ENCODE measurements around the gene UBAP1. TPM values are rescaled to one million over a fixed set of nuclear protein-coding genes. Genes with fewer than 3 reads are reported as not detected.

Gene UBAP1
- total and polyA plus RNA-seq, 2 donors (not counting 1 experiment from before 2014, with no cell fraction given) = 20.4 to 27.0 TPM

DNA sequence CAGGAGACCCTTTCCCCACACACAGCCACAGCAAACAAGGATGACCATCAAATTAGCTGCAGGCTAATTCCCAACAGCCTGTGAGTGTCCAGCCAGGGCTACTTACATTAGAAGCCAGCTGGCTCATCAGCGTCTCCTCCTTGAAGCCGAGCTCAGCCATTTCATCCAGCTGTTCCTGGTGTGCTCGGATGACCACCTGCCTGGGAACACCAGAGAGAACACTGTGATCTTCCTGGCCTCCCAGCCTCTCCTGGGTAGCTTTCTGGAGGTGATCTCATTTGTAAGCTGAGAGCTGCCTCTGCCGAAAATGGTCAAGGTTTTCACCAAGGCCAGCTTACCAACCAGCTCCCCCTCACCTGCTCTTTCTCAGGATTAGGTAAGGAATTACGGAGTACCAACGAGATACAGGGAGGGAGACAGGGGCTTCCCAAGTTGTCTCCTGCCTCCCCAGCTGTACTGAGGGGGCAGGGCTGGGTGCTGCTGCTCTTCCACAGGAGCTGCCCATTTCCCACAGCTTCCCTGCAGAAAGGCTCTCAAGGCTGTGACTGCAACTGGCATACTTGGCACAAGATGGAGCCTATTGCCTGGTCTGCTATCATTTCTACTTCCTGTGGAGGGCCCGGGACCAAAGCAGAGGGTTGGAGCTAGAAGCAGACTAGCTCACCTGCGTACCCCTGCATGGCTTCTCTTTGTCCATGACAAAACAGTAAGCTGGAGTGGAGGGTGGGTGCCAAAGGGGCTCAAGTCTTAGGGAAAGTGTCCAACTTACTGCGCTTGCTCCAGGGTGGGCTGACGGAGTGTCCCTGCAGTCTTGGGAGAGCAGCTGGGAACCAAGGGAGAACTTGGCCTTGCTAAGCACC is 76.4 kb downstream of the UBAP1 start:
- peaks cover 3 to 26% of the 10 kb centered on the region in 2 experiments for H3K36me3 ChIP-seq (replicated peaks in 1 of 2; ENCODE audit: control extremely low read depth in 1 of 2, control insufficient read depth in 1 of 2, extremely low read depth in 1 of 2, insufficient read depth in 2 of 2, low read length in 1 of 2)

More for the DNA sequence above, 76.4 kb downstream of the UBAP1 start:
- Histone ChIP-seq H3K4me2 (replicated peaks; ENCODE audit: low read depth, low read length, poor library complexity, severe bottlenecking) (no peak overlapping the region), H3K4me1 (ENCODE audit: control insufficient read depth in 2 of 2, insufficient read depth in 2 of 2, low read length in 2 of 2) (peaks cover 0 to 15% of the 10 kb centered on the region in 2 donors), H3K9me3 (ENCODE audit: control extremely low read depth in 1 of 3, control insufficient read depth in 2 of 3, insufficient read depth in 1 of 3, low read length in 2 of 3) (no peaks in the 10 kb centered on the region), H3K4me3 (ENCODE audit: control extremely low read depth in 1 of 5, extremely low read depth in 1 of 5, insufficient read depth in 1 of 5, low read depth in 2 of 5, low read length in 4 of 5) (no peak overlapping the region), H4K20me1 (ENCODE audit: control insufficient read depth, insufficient read depth, low read length, poor library complexity, severe bottlenecking) (peaks cover 24% of the 10 kb centered on the region), H2AFZ (ENCODE audit: insufficient read depth, low read depth, low read length, poor library complexity, severe bottlenecking) (no peak overlapping the region), H3K27ac (ENCODE audit: low read length in 2 of 2) (no peak overlapping the region), H3K27me3 (replicated peaks in 1 of 4; ENCODE audit: control extremely low read depth in 1 of 4, control insufficient read depth in 3 of 4, insufficient read depth in 4 of 4, low read length in 3 of 4) (no peaks in the 10 kb centered on the region), H3K9ac (ENCODE audit: low read length) (no peak overlapping the region), H3K79me2 (ENCODE audit: control insufficient read depth, insufficient read depth, low read length) (no peaks in the 10 kb centered on the region)
- Mint-ChIP-seq H3K4me3 (no peak overlapping the region), H3K27me3 (no peaks in the 10 kb centered on the region), H3K9me3 (ENCODE audit: insufficient read depth) (no peaks in the 10 kb centered on the region), H3K27ac (no peak overlapping the region), H3K4me1 (peaks cover 13% of the 10 kb centered on the region)
- intact Hi-C loops (cut with micrococcal nuclease) = no loop called here
- ATAC-seq (ENCODE audit: low read depth) (no peak), DNase-seq (no peak)
- ChIA-PET POLR2A (no interaction called here), CTCF (interaction anchor here (0.7 to 3.2 kb wide), 7 partner anchors 10 to 330 kb away, joined by 3 to 41 read pairs (median 5); no protein-coding TSS in a partner anchor)
- TF ChIP-seq EZH2 (IDR thresholded peaks at IDR 0.05; ENCODE audit: borderline replicate concordance, insufficient read depth, low read depth, low read length, poor library complexity, severe bottlenecking) (no peak), CTCF (IDR thresholded peaks at IDR 0.05) (no peak)
- 96% methylated on average over 9 of the region's 10 CpGs for WGBS (ENCODE audit: insufficient coverage)

Data from B cell (primary cell).